Osteocyte (in vitro differentiated cells): ENCODE measurements around the gene REG4. TPM values are rescaled to one million over a fixed set of nuclear protein-coding genes. Genes with fewer than 3 reads are reported as not detected.

ENCODE experiments used
- DNase-seq: peaks from one replicate; pipeline ENCODE4 v3.0.0; 2021; ENCODE audit warnings: mixed read lengths; ENCODE audit not compliant: unreplicated experiment; ENCODE audit errors: extremely low spot score
- H3K27ac Mint-ChIP-seq: one replicate; pipeline ENCODE4 v1.8.0; 2021; ENCODE audit warnings: mild to moderate bottlenecking, mixed read lengths; ENCODE audit not compliant: unreplicated experiment
- H3K27me3 Mint-ChIP-seq: one replicate; pipeline ENCODE4 v1.8.0; 2021; ENCODE audit warnings: mixed read lengths; ENCODE audit not compliant: unreplicated experiment
- H3K36me3 Mint-ChIP-seq: one replicate; pipeline ENCODE4 v1.8.0; 2021; ENCODE audit warnings: mixed read lengths; ENCODE audit not compliant: unreplicated experiment
- H3K4me1 Mint-ChIP-seq: one replicate; pipeline ENCODE4 v1.8.0; 2021; ENCODE audit warnings: mixed read lengths; ENCODE audit not compliant: unreplicated experiment
- H3K4me3 Mint-ChIP-seq: one replicate; pipeline ENCODE4 v1.8.0; 2021; ENCODE audit warnings: mild to moderate bottlenecking, moderate library complexity, mixed read lengths; ENCODE audit not compliant: unreplicated experiment
- H3K9me3 Mint-ChIP-seq: one replicate; pipeline ENCODE4 v1.8.0; 2021; ENCODE audit warnings: mixed read lengths; ENCODE audit not compliant: unreplicated experiment
- total RNA-seq: library from RNA; stranded (reverse); gene quantifications from 2 replicates; pipeline ENCODE4 v1.2.1, GENCODE V29; 2021
- TF ChIP-seq, protein P1 (sequence below): fragments of 200-600 bp; sonication (generic); IDR thresholded peaks from 2 replicates; pipeline ENCODE4 v1.5.0; 2021; ENCODE audit warnings: antibody characterized with exemption, mild to moderate bottlenecking, moderate library complexity

The REG4 gene
- total RNA-seq, 1 donor from 2014 or later, result not detected

DNA sequence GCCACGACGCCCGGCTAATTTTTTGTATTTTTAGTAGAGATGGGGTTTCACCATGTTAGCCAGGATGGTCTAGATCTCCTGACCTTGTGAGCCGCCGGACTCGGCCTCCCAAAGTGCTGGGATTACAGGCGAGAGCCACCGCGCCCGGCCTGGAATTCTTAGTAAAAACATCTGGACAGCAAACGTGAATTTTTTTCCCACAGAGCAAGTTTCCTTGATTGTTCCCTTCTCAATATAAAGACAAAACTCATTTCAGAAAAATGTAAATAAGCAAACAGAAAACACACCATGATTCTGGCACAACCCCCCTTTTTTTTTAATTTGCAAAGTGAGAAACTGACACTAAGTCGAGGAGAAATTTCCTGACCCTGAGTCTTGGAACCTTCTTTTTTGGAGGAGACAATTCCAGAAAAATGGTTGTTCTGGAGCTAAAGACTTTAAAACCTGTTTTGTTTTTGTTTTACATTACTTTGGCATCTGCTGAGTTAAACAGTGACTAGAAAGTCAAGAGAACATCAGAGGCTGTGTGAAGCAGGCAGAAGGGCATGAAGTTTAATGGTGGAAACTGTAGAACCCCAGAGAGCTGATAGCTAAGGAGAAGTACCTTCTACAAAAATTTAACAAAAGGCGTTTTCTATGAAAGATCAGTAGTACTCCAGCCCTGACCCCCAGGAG lies 32.2 kb downstream of the REG4 start:
- H3K4me3 Mint-ChIP-seq, result no peak overlapping the region
- DNase-seq, result no peak
- H3K27me3 Mint-ChIP-seq, result peaks cover 43% of the 10 kb centered on the region
- H3K36me3 Mint-ChIP-seq, result no peaks in the 10 kb centered on the region
- no peaks in the 10 kb centered on the region for H3K9me3 Mint-ChIP-seq
- H3K27ac Mint-ChIP-seq, result no peak overlapping the region
- TF ChIP-seq, protein P1, sequence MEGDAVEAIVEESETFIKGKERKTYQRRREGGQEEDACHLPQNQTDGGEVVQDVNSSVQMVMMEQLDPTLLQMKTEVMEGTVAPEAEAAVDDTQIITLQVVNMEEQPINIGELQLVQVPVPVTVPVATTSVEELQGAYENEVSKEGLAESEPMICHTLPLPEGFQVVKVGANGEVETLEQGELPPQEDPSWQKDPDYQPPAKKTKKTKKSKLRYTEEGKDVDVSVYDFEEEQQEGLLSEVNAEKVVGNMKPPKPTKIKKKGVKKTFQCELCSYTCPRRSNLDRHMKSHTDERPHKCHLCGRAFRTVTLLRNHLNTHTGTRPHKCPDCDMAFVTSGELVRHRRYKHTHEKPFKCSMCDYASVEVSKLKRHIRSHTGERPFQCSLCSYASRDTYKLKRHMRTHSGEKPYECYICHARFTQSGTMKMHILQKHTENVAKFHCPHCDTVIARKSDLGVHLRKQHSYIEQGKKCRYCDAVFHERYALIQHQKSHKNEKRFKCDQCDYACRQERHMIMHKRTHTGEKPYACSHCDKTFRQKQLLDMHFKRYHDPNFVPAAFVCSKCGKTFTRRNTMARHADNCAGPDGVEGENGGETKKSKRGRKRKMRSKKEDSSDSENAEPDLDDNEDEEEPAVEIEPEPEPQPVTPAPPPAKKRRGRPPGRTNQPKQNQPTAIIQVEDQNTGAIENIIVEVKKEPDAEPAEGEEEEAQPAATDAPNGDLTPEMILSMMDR, result no peak
- H3K4me1 Mint-ChIP-seq, result no peaks in the 10 kb centered on the region

DNA sequence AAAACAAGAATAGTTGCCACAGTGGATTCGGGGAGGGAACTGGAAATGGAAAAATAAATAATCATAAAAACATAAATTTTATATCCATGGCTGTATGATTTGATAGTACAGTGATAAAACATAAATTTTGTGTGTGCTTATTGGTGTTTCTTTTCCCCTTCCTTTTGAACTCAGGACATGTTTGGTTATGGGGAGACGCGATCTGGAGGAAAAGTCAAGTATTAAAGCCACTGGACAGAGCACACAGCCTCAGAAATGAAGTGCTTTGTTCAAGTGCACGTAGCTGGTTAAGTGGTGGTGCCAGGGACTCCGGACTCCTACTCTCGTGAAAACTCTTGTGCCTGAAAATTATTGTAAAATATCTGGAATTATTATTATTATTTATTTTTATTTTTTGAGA lies 32.9 kb downstream of the REG4 start:
- TF ChIP-seq, protein P1, result no peak
- Mint-ChIP-seq H3K4me3 (no peak overlapping the region), H3K9me3 (no peaks in the 10 kb centered on the region), H3K27me3 (peaks cover 42% of the 10 kb centered on the region), H3K4me1 (no peaks in the 10 kb centered on the region), H3K36me3 (peaks cover 2% of the 10 kb centered on the region), H3K27ac (no peak overlapping the region)
- DNase-seq, result no peak

DNA sequence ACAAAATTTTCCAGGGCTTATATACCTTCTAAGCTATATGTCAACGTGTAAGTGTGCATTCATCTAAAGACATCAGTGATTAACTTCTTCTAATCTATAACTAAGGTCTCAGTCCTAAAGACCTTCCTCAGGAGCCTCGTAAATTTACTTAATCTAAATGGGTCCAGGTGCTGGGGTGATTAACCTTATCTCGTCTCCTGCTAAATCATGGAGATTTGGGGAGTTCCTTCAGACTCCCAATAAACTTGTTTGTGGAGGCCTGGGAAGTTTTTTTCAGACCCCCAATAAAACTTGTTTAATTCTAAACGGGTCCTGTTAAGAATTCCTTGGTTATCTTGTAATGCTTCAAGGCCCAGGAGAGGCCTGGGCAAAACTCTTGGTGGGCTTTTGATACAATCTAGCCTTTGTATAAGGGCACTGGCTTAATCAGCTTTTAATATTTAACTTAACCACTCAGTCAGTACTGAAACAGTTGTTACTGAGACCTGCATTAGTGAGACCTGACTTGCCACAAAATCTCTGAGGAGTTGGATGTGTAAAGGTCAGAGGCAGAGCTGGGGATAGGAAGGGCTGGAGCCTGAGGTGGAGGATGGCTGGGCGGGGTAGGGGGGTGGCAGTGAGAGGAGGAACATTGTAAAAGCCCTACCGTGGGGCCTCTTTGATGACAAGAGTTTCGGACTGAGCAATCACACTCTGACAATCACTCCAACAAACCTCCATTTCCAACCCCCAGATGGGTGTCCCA lies 36.3 kb downstream of the REG4 start:
- Mint-ChIP-seq H3K27me3 (peaks cover 28% of the 10 kb centered on the region), H3K36me3 (peaks cover 2% of the 10 kb centered on the region), H3K27ac (no peak overlapping the region), H3K4me3 (no peak overlapping the region), H3K4me1 (no peaks in the 10 kb centered on the region), H3K9me3 (no peaks in the 10 kb centered on the region)
- TF ChIP-seq, protein P1, result no peak
- no peak for DNase-seq

DNA sequence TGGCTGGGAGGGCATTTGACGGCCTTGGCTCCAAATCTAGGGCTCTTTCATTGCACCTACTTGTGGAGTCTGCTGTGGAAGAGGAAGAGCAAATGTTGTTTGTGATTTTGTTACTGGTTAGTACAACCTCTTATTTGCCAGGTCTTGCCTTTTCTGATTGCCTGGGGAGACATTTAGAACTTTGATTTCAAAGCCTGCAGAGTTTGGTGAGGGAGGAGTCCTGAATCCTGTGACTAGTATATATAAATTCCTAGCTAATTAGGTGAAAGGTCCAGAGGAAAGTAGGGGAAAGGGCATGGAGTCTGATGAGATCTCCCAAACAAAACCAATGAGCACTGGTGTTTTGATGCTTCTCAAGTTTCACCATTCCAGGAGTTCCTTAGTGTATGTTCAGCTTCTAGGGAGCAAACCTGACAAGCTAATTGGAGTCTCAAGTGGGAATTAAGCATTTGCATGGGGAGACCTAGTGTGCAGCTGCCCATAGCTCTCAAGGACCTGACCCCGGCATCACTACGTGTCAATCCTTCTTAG lies 37.5 kb downstream of the REG4 start:
- Mint-ChIP-seq H3K9me3 (no peaks in the 10 kb centered on the region), H3K4me3 (no peak overlapping the region), H3K27me3 (peaks cover 28% of the 10 kb centered on the region), H3K27ac (no peak overlapping the region), H3K36me3 (peaks cover 2% of the 10 kb centered on the region), H3K4me1 (no peaks in the 10 kb centered on the region)
- DNase-seq, result no peak
- TF ChIP-seq, protein P1, result no peak

DNA sequence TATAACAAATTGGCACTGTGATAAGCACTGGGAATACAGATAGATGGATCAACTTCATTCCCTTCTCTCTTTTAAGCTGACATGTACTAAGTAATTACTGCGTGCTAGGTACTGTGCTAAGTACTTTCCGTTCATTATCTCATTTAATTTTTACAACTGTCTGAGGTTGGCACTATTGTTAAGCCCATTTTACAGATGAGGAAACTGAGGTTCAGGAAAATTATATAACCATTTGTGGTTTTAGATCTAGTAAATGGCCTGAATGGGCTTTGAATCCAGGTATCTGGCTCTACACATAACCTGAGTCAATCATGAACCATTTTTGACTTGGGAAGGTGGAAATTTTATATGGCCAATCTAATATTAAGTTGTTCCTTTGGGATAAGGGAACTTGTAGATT lies 39.0 kb downstream of the REG4 start:
- DNase-seq, result no peak
- Mint-ChIP-seq H3K9me3 (no peaks in the 10 kb centered on the region), H3K27ac (no peak overlapping the region), H3K27me3 (peaks cover 37% of the 10 kb centered on the region), H3K4me3 (no peak overlapping the region), H3K4me1 (no peaks in the 10 kb centered on the region), H3K36me3 (peaks cover 2% of the 10 kb centered on the region)
- TF ChIP-seq, protein P1, result no peak
